Upper lobe of left lung (tissue), 4 donors: ENCODE results near the gene AGBL5.

Experiments
- CTCF ChIP-seq, 6 experiments: fragments of 450-650 bp in 4 of 6; fragments of 200-600 bp in 2 of 6; sonication (generic) in 2 of 6; IDR thresholded peaks; one replicate each; pipeline ENCODE4 v1.5.1; 2016 to 2019; ENCODE audit warnings: antibody characterized with exemption in 6 of 6
- EP300 ChIP-seq, 4 donors: sonication (generic); formaldehyde crosslinking; IDR thresholded peaks; one replicate each; pipeline ENCODE4 v1.5.1; 2017; ENCODE audit warnings: antibody characterized with exemption in 4 of 4, control low read depth in 2 of 4

GRCh38 chr2:27102329-27102728 lies 50.9 kb downstream of the AGBL5 start:
- TF ChIP-seq CTCF (IDR thresholded peaks at IDR 0.05) (no peak), EP300 (IDR thresholded peaks at IDR 0.05) (no peak)
